Vagina (tissue), 2 donors: Measurements from ENCODE around the gene SLC35F1.

ENCODE experiments used
- CTCF ChIP-seq, 3 experiments: fragments of 450-650 bp in 2 of 3; fragments of 200-600 bp in 1 of 3; sonication (generic) in 1 of 3; IDR thresholded peaks; one replicate each; pipeline ENCODE4 v1.5.1; 2017 to 2019; ENCODE audit warnings: antibody characterized with exemption in 3 of 3, mild to moderate bottlenecking in 2 of 3, moderate library complexity in 2 of 3
- POLR2A ChIP-seq, 2 donors: fragments of 450-650 bp; IDR thresholded peaks; one replicate each; pipeline ENCODE4 v1.6.1; 2017; ENCODE audit warnings: antibody characterized with exemption in 2 of 2, mild to moderate bottlenecking in 2 of 2, moderate library complexity in 2 of 2
- POLR2AphosphoS5 ChIP-seq, 2 donors: sonication (generic); formaldehyde crosslinking; IDR thresholded peaks; one replicate each; pipeline ENCODE4 v1.9.0; 2017; ENCODE audit warnings: antibody characterized with exemption in 2 of 2, mild to moderate bottlenecking in 2 of 2, low read depth in 1 of 2; ENCODE audit not compliant: insufficient read depth in 1 of 2

GRCh38 chr6:118198746-118199145 is 291.7 kb downstream of the SLC35F1 start:
- TF ChIP-seq CTCF (IDR thresholded peaks at IDR 0.05) (no peak), POLR2A (IDR thresholded peaks at IDR 0.05) (no peak), POLR2AphosphoS5 (IDR thresholded peaks at IDR 0.05; ENCODE audit: insufficient read depth in 1 of 2, low read depth in 1 of 2) (no peak)
